SHP77 (cell line): ENCODE results near the gene TPMT.

Source experiments
- DNase-seq, 2 experiments: peaks; one replicate each; lab custom pipeline; 2025; lab: John Stamatoyannopoulos, UW

Gene TPMT

DNA sequence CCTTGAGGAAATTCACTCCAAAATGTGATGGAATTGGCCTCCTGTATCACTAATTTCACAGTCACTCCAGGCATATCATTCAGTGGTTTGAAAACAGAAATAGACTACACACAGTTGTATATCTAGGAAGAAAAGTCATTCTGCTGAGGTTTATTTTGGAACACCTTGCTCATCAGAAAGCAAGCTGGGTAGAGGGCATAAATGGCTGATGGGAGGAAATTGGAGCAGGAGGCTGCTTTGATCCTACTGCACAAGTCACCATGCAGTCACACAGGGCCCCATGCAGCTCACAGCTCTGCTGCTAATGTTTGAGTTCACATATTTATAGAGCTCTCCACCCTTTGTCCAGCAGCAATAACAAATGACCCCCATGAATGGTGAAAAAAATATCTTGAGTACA is 44.7 kb downstream of the TPMT start:
- DNase-seq, result no peak

- no peak for DNase-seq
Measured at GRCh38 chr6:18107061-18107460, 47.8 kb downstream of the TPMT start.

- DNase-seq, result no peak
Measured at GRCh38 chr6:18102783-18103509, 51.9 kb downstream of the TPMT start.

GRCh38 chr6:18101873-18102272 is 53.0 kb downstream of the TPMT start:
- DNase-seq, result no peak

DNA sequence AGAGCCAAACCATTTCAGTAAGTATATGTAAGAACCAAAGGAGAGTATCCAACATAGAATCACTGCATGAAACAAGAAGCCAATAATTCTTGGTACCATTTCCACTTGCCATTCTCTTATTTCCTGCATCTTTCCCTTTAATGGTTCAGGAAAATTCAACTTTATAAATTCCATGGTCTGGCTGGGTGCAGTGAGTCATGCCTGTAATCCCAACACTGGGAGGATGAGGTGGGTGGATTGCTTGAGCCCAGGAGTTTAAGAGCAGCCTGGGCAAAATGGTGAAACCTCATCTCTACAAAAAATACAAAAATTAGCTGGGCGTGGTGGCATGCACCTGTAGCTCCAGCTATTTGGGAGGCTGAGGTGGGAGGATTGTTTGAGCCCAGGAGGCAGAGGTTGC is 53.6 kb downstream of the TPMT start:
- no peak for DNase-seq

- DNase-seq, result no peak
Measured at GRCh38 chr6:18100296-18100695, 54.6 kb downstream of the TPMT start.

DNA sequence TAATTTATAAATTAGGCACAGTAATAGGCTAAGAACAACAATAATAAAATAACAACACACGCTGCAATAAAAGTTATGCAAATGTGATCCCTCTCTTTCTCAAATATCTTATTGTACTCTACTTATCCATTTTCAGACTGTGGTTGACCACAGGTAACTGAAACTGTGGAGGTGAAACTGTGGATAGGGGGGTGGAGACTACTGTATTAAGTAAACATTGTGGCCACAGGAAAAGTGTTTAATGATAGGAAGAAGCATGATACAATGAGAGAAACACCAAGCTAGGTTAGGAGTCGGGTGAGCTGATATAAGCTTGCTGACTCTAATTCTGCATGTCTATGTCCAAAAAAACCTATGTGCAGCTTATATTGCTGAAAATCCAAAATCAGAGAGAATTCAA is 55.4 kb downstream of the TPMT start:
- DNase-seq, result no peak

DNA sequence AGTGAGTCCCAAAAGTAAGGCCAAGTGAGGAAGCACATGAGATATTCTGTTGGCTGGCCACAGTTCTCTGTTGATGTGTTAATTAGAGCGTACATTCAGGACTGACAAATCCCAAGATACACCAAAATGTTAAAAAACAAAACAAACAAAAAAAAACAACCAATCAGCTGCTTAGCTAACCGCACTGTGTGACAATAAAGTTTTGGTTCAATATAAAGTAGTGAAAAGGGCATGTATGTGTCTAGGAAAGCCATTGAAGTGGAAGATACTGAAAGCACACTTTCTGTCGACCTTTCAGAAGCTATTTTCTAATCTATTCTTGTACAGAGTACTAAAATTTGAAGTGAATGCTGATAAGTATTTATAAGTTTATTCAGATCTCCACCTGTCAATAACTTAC is 58.5 kb downstream of the TPMT start:
- DNase-seq, result no peak

DNA sequence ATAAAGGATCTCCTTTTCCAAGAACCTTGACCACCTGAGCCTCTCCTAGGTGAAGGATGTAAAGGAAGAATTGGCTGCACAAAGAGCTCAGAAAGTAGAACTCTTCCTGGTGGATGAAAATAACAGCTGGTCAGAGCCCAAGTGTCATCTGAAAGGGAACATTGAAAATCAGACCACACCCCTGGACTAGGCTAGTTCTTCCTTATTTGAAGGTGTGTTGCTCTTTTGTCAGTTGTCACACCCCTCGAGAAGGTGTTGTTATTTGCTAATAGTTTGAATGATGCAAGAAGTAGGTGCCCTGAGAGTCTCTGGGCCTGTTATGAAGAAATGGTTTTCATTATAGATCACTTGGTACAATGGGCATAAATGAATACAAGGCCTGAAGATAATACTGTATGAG is 63.5 kb downstream of the TPMT start:
- DNase-seq, result no peak

- DNase-seq, result no peak
Measured at GRCh38 chr6:18090349-18090786, 64.5 kb downstream of the TPMT start.

DNA sequence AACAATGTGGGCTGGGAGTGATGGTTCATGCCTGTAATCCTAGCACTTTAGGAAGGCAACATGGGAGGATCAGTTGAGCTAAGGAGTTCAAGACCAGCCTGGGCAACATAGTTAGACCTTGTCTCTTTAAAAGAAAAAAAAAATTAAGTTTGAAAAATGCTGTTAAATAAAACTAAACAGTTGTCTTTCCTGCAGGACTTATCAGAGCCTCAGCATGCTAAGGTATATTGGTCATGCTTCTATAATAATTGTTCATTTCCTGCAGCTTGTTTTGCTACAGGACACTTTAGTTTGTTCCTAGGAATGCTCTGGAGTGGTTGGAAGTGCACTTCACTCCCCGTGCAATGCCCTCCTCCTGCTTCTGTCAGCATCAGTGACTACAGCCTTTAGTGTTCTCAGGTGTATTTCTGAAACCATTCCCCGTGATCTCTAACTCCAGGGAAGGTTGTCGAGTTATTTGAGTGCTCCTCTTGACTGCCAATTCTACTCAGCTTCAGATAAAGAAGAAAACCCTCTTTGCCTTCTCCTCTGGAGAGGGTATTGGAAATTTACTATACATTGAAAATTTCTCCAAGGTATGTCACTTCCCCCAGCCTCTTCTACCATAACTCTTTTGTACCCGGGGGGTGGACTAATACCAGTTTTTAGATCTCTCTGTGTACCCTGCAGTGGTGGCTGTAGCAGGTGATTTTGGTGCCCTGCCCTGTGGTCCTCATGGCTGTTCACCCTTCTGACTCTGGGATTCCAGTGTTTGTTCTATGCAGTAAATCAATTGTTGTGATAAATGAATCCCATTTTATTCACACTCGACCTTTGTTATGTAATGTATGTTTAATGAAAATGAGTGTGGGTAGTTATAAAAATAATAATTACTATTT is 66.2 kb downstream of the TPMT start:
- no peak for DNase-seq

GRCh38 chr6:18087396-18088165 is 67.3 kb downstream of the TPMT start:
- no peak for DNase-seq

- DNase-seq, result no peak
Measured at GRCh38 chr6:18081025-18081668, 73.7 kb downstream of the TPMT start.

DNA sequence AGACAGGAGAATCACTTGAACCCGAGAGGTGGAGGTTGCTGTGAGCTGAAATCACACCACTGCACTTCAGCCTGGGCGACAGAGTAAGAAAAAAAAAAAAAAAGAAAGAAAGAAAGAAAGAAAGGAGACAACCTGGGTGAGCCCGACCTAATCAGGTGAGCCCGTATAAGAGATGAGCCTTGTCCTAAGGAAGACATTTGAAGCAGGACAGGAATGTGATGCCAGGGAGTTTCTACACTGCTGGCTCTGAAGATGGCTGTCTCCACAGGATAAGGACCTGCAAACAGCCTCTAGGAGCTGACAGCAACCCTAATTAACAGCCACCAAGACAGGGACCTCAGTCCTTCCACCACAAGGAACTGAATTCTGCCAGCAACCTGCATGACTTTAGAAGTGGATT is 74.3 kb downstream of the TPMT start:
- no peak for DNase-seq

DNA sequence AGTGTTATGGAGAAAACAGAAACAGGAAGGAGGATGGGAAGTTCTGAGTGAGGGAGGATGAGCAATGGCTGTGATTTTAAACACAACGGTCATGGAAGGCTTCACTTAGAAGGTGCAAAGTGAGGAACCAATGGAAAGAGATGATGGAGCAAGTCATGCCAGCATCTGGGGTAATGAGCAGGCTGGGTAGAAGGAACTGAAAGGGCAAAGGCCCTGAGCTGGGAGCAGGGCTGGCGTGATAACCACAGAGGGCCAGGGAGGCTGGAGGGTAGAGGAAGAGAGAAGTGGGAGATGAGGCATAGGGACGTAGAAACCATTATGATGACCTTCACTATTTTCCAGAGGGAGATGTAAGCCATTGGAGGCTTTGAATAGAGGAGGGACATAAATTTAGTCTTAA is 76.0 kb downstream of the TPMT start:
- no peak for DNase-seq
